CD4-positive, alpha-beta T cell treated with Interleukin-6 at 100 ng/mL for 8 hours (primary cell): ENCODE data around the gene SEMA6D.

Experiments
- DNase-seq: peaks from one replicate; pipeline ENCODE4 v3.0.0-alpha.2; 2020; ENCODE audit warnings: mixed read lengths, low spot score

The SEMA6D gene

DNA sequence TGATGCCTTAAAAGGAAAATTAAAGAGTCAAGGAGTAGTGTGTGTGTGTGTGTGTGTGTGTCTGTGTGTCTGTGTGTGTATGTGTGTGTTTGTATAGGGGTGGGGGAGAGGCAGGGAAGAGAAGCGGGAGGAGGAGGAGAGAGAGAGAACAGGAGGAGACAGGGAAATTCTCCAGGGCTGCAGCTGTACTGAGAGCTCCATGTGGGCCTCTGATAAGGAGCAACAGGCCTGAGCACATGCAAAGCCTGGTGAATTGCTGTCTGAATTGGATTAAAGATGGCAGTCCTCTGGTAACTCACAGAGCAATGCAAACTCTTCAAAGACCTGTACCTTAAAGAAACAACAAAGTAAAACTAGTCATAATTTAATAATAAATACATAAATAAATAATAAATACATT is 70.6 kb downstream of the SEMA6D start:
- DNase-seq = no peak

DNA sequence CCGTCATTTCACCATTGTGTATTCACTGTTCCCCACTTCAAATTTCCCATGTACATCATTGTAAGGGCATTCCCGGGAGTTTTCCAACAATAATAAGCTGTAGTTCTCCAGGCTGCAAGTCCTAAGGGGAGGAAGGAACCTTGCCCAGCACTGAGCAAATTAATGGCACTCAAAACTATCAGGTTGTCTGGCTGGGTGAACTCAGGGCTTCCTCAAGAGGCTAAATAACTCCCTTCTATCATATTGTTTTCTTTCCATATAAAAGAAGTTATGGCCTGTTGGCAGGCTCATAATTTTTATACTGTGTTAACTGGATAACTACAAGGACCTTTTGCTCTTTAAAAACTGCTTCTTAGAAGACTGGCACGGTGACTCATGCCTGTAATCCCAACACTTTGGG is 71.4 kb downstream of the SEMA6D start:
- DNase-seq = no peak

DNA sequence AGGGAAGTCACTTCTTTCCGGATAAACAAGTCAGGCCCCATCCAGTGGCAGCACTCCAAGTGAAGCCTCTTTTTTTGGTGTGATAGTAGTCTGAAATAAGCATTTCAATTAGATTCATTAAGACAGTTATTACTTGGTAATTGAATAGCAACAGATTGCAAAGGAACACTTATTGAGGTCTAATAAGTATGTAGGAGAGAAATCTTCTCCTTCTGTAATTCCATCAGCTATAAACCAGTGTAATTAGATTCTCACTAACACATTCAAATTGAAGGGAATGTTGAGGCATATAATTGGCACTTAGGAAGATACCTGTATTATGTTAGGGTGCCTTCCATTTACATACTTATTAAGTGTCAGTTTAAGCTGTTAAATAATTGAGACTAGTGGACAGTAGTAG is 73.9 kb downstream of the SEMA6D start:
- DNase-seq = no peak

DNA sequence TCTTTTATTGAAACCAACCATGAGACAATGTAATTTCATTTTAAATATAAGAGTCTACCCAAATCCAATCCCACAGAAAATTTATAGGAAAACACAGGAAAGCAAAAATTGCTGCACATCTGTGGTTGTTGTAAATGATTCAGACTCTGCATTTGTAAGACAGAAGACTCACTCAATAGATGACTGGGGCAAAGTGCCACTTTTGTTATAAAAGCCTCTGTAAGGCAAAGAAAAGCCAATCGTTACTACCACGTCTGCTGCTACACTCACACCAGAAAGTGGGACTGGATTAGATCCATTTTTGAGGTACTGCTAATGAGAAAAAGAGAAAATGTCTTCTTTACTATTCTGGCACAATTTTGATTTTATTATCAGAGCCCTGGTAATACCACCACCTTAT is 74.9 kb downstream of the SEMA6D start:
- DNase-seq = no peak

- no peak for DNase-seq
Measured at GRCh38 chr15:47794252-47794914, 77.1 kb downstream of the SEMA6D start.

GRCh38 chr15:47795864-47796263 is 78.6 kb downstream of the SEMA6D start:
- DNase-seq = no peak

DNA sequence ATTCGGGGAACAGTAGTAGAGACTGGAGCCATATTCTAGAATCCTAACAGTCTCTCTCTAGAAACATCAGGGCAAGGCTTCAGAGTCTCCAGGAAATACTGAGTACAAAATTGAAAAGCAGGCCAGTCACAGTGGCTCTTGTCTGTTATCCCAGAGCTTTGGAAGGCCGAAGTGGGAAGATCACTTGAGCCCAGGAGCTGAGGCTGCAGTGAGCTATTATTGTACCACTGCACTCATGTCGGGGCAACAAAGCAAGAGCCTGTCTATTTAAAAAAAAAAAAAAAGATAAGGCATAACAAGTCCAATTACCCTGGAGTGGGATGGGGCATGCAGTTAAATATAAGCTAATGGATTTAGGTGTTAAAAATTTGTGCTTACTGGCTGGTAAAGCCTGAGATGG is 79.0 kb downstream of the SEMA6D start:
- DNase-seq = no peak

DNA sequence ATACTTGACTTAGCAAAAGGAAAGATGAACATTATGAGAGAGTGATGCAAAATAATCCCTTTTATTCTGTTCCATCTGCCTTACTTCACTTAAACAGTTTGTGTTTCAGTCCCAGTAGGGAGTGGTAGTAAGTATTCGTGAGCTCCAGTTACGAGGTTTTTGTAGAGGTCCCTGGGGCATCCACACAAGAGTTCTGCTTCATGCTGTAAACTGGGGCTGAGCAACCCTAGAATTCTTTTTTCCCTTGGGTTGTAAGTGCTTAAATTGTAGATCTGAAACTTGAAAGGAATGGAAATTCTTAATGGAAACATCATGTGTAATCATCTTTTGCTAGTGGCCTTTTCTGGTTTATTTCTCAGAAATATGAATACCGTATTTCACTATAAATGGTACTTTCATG is 79.5 kb downstream of the SEMA6D start:
- DNase-seq = no peak

DNA sequence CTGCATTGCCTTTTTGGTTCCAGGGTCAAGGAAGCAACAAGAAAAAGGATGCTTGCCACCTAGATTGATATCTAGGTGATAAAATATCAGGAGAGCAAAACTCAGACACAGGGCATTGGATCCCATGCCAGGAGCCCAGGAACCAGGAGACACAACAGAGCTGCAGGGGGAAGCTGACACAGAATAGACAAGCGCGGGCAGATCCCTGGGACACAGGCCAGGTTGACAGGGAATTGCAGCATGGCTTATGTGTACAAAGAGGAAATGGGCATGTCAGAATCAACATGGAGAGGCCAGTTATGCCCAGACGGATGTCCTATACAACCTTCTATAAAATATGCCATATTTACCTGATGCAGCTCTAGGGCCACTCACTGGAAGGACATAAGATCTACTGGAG is 84.2 kb downstream of the SEMA6D start:
- DNase-seq = no peak

- DNase-seq = no peak
Measured at GRCh38 chr15:47802216-47802615, 84.9 kb downstream of the SEMA6D start.

DNA sequence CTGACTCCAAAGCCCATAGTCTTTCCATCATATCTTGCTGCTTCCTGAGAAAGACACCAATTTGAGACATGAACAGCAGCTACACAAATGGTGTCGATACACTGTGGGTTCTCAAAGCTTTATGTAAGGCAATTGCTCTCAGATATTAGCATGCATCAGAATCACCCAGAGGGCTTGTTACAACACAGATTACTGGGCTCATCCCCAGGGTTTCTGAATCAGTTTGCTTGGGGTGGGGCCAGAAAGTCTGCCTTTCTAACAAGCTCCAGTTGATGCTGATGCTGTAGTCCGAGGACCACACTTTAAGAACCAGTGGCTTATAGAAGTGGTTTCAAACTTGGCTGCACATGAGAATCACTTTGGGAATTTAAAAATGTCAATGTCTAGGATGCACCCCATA is 86.5 kb downstream of the SEMA6D start:
- DNase-seq = no peak

- no peak for DNase-seq
Measured at GRCh38 chr15:47804733-47805132, 87.4 kb downstream of the SEMA6D start.

DNA sequence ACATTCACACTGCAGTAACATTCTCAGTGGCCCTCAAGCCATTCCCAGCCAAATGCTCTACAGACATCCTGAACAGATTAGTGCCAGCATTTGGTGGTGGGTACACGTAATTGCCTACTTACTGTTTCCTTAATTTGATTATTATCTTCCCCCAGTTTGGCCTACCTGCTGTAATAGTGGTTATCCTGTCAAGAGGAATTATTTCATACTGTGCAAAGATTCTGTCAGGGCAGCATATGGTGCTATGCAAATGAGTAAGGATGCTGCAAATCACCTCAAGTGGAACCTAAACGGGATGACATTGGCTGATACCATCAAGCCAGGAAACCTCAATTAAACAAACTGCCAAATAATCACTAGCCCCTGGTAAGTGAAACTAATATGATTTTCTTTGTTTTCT is 88.7 kb downstream of the SEMA6D start:
- no peak for DNase-seq

- no peak for DNase-seq
Measured at GRCh38 chr15:47811172-47811571, 93.9 kb downstream of the SEMA6D start.

- DNase-seq = no peak
Measured at GRCh38 chr15:47812470-47812999, 95.2 kb downstream of the SEMA6D start.

DNA sequence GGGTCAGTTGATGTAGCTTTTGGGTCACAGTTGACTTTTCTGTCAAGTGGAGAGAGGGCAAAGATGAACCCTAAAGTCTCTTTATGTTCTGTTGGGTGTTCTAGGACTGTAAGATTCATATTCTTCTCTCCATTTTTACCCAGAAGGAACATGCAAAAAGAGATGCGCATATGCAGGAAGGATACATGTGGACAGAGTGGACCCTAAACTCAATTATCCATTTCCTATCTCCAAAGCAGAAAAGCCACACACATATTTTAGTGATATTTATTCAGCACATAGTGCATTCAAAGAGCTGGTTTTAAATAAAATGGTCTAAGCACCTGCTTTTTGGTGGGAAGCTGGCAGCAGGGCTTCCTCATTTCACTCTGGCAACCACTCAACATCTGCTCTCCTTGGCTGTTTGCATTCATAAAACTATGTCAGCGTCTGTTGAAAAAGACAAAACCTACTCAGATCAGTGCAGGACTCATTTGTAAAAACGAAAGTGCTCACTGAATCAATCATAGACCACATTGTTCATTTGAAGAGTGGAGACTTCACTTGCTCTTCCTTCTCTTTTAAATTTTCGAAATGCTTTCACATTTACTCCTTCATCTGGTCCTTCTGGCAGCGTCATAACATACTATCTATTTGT is 96.6 kb downstream of the SEMA6D start:
- no peak for DNase-seq

GRCh38 chr15:47814620-47815019 is 97.3 kb downstream of the SEMA6D start:
- DNase-seq = no peak

DNA sequence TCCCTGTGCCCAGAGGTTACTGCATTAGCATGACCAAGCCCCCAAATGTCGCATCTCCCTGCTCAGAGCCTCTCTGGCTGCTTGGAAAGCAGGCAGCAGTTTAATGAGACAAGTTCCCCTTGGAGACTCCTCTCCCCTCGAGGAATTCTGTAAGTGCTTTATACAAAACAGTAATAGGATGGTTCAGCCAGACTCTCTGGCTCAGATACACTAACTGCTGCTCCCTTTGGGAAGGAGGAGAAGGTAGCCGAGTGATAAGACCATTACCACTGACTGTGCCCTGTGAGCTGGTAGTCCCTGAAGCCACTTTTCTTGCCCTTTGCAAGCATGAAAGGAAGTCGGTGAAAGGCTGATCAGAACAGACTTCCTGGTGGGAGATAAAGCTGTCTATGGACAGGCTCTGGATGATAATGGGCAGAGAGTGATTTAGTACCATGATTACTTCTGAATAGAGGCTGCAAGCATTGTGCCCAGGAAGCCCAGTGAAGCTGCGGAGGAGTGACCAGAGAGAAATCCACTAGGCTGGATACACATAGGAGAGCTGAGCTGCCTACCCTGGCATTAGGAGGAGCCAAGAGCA is 100.8 kb downstream of the SEMA6D start:
- DNase-seq = no peak

GRCh38 chr15:47819158-47819557 is 101.9 kb downstream of the SEMA6D start:
- no peak for DNase-seq

- DNase-seq = no peak
Measured at GRCh38 chr15:47820057-47820746, 102.9 kb downstream of the SEMA6D start.

DNA sequence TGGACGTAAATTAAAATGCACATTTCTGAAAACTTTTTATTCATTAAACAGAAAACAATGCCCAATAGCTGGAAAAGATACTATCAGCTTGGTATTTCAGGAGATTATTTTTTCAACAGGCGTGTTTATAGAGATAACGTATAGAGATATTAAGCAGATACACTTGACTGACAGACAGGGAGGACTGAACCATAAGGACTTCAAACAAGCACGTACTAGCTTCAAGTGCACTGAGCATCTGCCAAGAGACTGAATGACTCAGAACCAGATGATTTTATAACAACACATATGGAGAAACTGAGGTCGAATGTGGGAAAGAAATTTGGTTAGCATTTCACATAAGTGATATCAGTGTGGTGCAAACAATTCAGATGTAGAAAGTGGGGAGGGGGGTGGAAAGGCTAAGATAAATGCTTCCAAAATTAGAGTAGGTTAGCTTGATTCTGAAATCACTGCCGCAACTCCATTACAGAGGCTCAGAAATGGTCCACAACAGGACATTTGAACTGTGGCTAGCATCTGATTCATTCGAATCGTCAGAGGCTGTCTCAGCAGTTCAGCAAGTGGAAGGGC is 103.5 kb downstream of the SEMA6D start:
- DNase-seq = no peak

- no peak for DNase-seq
Measured at GRCh38 chr15:47822048-47822447, 104.7 kb downstream of the SEMA6D start.
